ENCODE data around the gene ROS1.
"Not testable (repeated sequence)": the region's sequence is repeated elsewhere in the genome, so short reads cannot be mapped to it uniquely, and the experiment has no call there.

The ROS1 gene

DNA sequence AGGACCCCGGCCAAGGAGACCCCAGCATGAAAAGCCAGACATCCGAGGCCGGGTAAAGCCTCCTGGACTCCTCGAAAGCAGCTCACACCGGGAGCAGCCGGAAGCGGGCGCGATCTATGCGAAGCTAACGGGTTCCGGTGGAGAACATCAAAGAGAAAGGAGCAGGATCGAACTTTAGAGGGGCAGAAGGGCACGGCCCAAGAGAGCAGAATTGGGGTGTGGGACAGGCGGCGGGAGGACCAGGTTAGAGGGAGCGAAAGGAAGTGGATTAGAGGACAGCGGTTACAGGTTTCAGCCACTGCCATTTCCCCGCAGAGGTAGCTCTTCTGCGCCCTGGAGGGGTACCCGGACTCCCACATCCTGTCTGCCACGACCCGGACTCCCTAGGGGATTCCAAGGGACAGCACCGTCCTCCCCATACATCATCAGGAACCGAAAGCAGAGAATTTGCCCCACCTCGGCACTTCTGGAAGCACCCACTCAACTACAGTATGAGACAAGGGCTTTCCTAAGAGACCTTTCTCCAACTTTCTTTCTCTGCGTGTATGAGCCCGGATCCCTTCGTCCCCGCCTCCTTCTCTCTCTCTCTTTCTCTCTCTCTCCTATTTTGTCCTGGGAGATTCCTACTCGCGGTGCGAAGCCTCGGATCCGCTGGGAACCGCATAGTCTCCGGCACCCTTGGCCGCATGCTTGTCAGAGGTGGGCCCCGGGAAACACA, 160.9 kb downstream of the ROS1 start:
- no peak for DNase-seq

DNA sequence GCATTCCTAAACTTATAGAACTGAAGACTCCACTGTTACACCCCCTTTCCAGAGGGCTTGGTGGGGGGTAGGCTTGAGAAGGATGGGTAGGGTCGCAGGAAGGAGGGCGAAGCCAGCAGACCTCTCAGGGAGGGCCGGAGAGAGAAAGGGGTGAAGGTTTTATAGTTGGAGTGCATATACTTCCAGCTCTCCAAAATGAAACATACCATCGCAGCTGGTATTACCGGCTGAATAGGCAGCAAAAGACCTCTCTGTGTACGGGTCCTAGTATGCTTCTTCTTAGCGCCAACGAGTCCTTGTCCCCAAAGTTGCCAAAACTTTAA, 161.4 kb downstream of the ROS1 start:
- DNase-seq = no peak

DNA sequence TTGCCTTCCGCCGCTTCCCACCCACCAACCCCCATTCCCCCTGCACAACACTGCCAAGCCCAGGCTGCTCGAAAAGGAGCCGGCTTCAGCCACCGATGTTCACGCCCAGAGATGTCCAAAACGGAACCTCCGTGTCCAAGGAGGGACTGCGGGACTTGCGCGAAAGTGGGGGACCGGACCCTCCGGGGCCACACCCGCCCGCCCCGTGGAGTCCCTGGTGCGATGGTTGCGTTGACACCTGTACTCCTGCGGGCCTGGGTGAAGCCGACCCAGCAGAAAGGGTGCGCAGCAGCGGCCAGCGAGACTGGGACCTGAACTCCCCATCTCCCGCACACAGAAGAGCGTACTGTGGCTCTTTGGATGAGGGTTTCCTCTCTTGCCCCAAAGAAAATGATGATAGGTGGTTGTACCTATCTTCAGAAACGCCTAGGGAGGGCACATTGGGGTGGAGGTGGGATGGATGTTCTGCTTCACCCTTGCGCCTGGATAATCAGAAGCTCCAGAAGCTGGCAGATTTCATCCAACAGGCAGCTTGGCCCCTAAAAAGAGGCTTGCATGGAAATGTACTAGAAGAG, 162.3 kb downstream of the ROS1 start:
- DNase-seq = no peak

DNA sequence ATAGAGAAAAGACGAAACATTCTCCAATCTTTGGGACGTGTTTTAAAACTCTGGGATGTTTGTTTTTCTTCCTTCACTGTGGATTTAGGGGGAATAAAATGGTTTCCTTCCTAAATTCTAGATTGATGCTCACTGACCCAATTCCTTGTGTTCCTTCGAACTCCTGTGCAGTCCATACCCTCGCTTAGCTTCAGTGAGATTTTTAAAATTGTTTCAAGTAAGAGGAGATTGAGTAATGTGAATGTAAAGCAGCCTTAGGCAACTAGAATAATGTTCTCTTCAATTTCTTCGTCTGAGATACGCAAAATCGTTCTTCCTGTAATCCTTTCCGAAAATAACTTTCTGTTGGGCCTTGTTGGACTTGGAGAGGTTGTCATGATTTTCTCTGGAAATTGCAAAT, 162.9 kb downstream of the ROS1 start:
- no peak for DNase-seq

DNA sequence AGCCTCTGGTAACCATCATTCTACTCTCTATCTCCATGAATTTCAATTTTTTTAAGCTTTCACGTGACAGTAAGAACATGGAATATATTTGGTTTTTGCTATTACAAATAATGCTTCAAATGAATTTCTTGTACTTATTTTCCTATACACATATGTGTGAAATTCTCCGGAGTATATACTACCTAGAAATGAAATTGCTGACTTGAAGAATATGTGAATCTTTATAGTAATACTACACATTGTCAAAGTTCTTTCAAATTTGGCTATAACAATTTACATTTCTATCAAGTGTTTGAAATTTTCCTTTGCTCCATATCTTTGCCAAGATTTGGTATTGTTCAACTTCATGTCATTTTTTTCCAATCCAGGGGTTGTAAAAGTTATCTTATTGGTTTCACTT, 172.0 kb downstream of the ROS1 start:
- DNase-seq = no peak

DNA sequence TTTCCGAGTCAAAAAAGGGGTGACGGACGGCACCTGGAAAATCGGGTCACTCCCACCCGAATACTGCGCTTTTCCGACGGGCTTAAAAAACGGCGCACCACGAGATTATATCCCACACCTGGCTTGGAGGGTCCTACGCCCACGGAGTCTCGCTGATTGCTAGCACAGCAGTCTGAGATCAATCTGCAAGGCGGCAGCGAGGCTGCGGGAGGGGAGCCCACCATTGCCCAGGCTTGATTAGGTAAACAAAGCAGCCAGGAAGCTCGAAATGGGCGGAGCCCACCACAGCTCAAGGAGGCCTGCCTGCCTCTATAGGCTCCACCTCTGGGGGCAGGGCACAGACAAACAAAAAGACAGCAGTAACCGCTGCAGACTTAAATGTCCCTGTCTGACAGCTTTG, 180.8 kb downstream of the ROS1 start:
- not testable (repeated sequence) for DNase-seq

DNA sequence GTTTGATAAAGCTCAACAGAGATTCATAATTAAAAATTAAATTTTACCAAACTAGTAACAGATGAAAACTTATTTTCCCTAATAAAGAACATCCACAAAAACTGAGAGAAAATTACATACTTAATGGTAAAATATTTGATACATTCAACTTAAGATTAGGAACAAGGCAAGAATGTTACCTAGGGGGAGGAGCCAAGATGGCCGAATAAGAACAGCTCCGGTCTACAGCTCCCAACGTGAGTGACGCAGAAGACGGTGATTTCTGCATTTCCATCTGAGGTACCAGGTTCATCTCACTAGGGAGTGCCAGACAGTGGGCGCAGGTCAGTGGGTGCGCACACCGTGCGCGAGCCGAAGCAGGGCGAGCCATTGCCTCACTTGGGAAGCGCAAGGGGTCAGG, 181.2 kb downstream of the ROS1 start:
- not testable (repeated sequence) for DNase-seq
